Aortic smooth muscle cell (primary cell): Measurements from ENCODE around the gene PRKD1. TPM values are rescaled to one million over a fixed set of nuclear protein-coding genes. Genes with fewer than 3 reads are reported as not detected.

Experiments
- total RNA-seq: library from RNA; depleted of rRNA; stranded (reverse); fragments of >200 nt; gene quantifications from 2 replicates; pipeline ENCODE4 v1.2.3, GENCODE V29; 2014

Gene PRKD1
- total RNA-seq, result 16.1 and 18.0 TPM in 2 replicates

GRCh38 chr14:29927376-29928116, at the start of gene PRKD1:
Gene PRKD1 (minus strand): TSS chr14:29927847.

